HepG2 (cell line): ENCODE data around the gene PRKN. TPM values are rescaled to one million over a fixed set of nuclear protein-coding genes. Genes with fewer than 3 reads are reported as not detected.

Experiments
- ATAC-seq: fragments of 200-7000 bp; cut with Tn5 transposase; 3 replicates; pipeline ENCODE4 v1.9.1; 2020; ENCODE audit warnings: mild to moderate bottlenecking, moderate library complexity
- BruUV-seq: library from RNA; stranded (reverse); fragments of 400-500 nt; replicated peaks from 2 replicates; lab custom pipeline; 2021; lab: Mats Ljungman, UMichigan
- CTCF ChIA-PET: fragments of 300-600 bp; formaldehyde crosslinking; extraction: SDS; loops from one replicate; lab custom pipeline; 2021; ENCODE audit warnings: low total read pairs, inconsistent platforms, low intra/inter-chr PET ratio; lab: Yijun Ruan, JAX
- POLR2A ChIA-PET: fragments of 350-600 bp; sonication (Branson Sonifier 250); formaldehyde crosslinking; loops from one replicate; lab custom pipeline; 2020; ENCODE audit warnings: antibody characterized with exemption, inconsistent platforms; lab: Yijun Ruan, JAX
- DNase-seq: peaks from one replicate; pipeline ENCODE4 v3.0.0-alpha.2; 2015; ENCODE audit warnings: low spot score
- FAIRE-seq: peaks from 3 replicates; lab custom pipeline; 2011; peaks lifted over from hg19 to GRCh38; lab: Jason Lieb, UNC
- H2AFZ ChIP-seq: one replicate; pipeline ENCODE4 v1.6.1; 2011; ENCODE audit warnings: low read length, inconsistent platforms
- H3K27ac ChIP-seq: fragments of 300-600 bp; 3 replicates; pipeline ENCODE4 v1.8.0; 2011; ENCODE audit warnings: mixed run types, mild to moderate bottlenecking, mixed read lengths, low read length, inconsistent platforms; ENCODE audit not compliant: insufficient read depth; ENCODE audit errors: extremely low read length
- H3K27me3 ChIP-seq, 2 experiments: fragments of 200-600 bp in 1 of 2; 2 replicates in 1 of 2; 3 replicates in 1 of 2; pipeline versions ENCODE4 v1.6.0 to v1.8.0; 2011; ENCODE audit warnings: low read length in 2 of 2, mild to moderate bottlenecking in 2 of 2, moderate library complexity in 2 of 2, inconsistent platforms in 1 of 2; ENCODE audit not compliant: insufficient read depth in 2 of 2, control insufficient read depth in 1 of 2
- H3K36me3 ChIP-seq, 2 experiments: fragments of 200-600 bp in 1 of 2; replicated peaks in 1 of 2; 2 replicates in 1 of 2; 3 replicates in 1 of 2; pipeline versions ENCODE4 v1.5.1 to v1.8.0; 2011; ENCODE audit warnings: low read length in 2 of 2, inconsistent platforms in 1 of 2; ENCODE audit not compliant: insufficient read depth in 2 of 2, control insufficient read depth in 1 of 2
- H3K4me1 ChIP-seq: 2 replicates; pipeline ENCODE4 v1.5.1; 2012; ENCODE audit warnings: low read length, inconsistent platforms; ENCODE audit not compliant: insufficient read depth
- H3K4me2 ChIP-seq: 2 replicates; pipeline ENCODE4 v1.6.0; 2011; ENCODE audit warnings: low read depth, low read length, inconsistent platforms
- H3K4me3 ChIP-seq, 3 experiments: fragments of 200-600 bp in 1 of 3; sonication (generic), shearing (Covaris generic) in 1 of 3; replicated peaks in 1 of 3; 2 replicates each; pipeline ENCODE4 v1.5.1; 2011 to 2016; ENCODE audit warnings: low read length in 3 of 3, inconsistent platforms in 2 of 3, low read depth in 2 of 3, mild to moderate bottlenecking in 2 of 3, control low read depth in 1 of 3, mixed read lengths in 1 of 3; ENCODE audit not compliant: insufficient read depth in 1 of 3
- H3K79me2 ChIP-seq: one replicate; pipeline ENCODE4 v1.6.1; 2011; ENCODE audit warnings: low read length, inconsistent platforms; ENCODE audit not compliant: insufficient read depth
- H3K9ac ChIP-seq: 2 replicates; pipeline ENCODE4 v1.6.0; 2011; ENCODE audit warnings: mild to moderate bottlenecking, low read depth, low read length, inconsistent platforms; ENCODE audit not compliant: insufficient read depth
- H3K9me3 ChIP-seq: 2 replicates; pipeline ENCODE4 v1.5.1; 2012; ENCODE audit warnings: mild to moderate bottlenecking, low read length
- H4K20me1 ChIP-seq: 2 replicates; pipeline ENCODE4 v1.6.0; 2011; ENCODE audit warnings: inconsistent platforms, mild to moderate bottlenecking, low read length, moderate library complexity; ENCODE audit not compliant: insufficient read depth
- ARHGAP35 ChIP-seq: sonication (generic); formaldehyde crosslinking; IDR thresholded peaks from 2 replicates; pipeline ENCODE4 v1.9.0; 2022; ENCODE audit warnings: mild to moderate bottlenecking, inconsistent platforms, moderate library complexity, missing genetic modification reagents, borderline replicate concordance
- CENPT ChIP-seq: sonication (generic); formaldehyde crosslinking; IDR thresholded peaks from 2 replicates; pipeline ENCODE4 v1.8.0; 2022; ENCODE audit warnings: low read depth, mild to moderate bottlenecking, moderate library complexity, missing genetic modification reagents
- EZH2 ChIP-seq: conservative IDR thresholded peaks from 2 replicates; pipeline ENCODE4 v1.6.1; 2012; ENCODE audit warnings: mild to moderate bottlenecking, low read depth, low read length, moderate library complexity
- GZF1 ChIP-seq: sonication (generic); formaldehyde crosslinking; IDR thresholded peaks from 2 replicates; pipeline ENCODE4 v1.5.1; 2020; ENCODE audit warnings: mild to moderate bottlenecking, missing genetic modification reagents
- HMG20B ChIP-seq: conservative IDR thresholded peaks from 2 replicates; pipeline ENCODE4 v1.6.1; 2016; ENCODE audit warnings: missing genetic modification reagents, missing compliant biosample characterization
- IKZF1 ChIP-seq: fragments of 450-650 bp; IDR thresholded peaks from 2 replicates; pipeline ENCODE4 v1.7.1; 2016
- NFIB ChIP-seq: sonication (generic); formaldehyde crosslinking; IDR thresholded peaks from 2 replicates; pipeline ENCODE4 v1.9.0; 2021; ENCODE audit warnings: missing genetic modification reagents, mild to moderate bottlenecking, borderline replicate concordance
- NKX3-1 ChIP-seq: sonication (generic); formaldehyde crosslinking; IDR thresholded peaks from 2 replicates; pipeline ENCODE4 v1.5.0; 2020; ENCODE audit warnings: missing genetic modification reagents
- PCBP1 ChIP-seq: fragments of 200-400 bp; formaldehyde crosslinking; IDR thresholded peaks from 2 replicates; pipeline ENCODE4 v1.6.1; 2017; ENCODE audit warnings: mild to moderate bottlenecking, low read depth, low read length, borderline replicate concordance
- POGZ ChIP-seq: sonication (generic); formaldehyde crosslinking; IDR thresholded peaks from 2 replicates; pipeline ENCODE4 v1.4.0; 2020; ENCODE audit warnings: mild to moderate bottlenecking, missing genetic modification reagents
- RAD21 ChIP-seq: fragments of 450-650 bp; formaldehyde crosslinking; IDR thresholded peaks from 2 replicates; pipeline ENCODE4 v1.5.0; 2020; ENCODE audit warnings: mild to moderate bottlenecking
- RFX3 ChIP-seq: IDR thresholded peaks from 2 replicates; pipeline ENCODE4 v1.6.1; 2016; ENCODE audit warnings: missing biosample characterization, missing genetic modification reagents
- TGIF2 ChIP-seq: IDR thresholded peaks from 2 replicates; pipeline ENCODE4 v1.6.1; 2016; ENCODE audit warnings: control low read depth, missing compliant biosample characterization
- ZC3H13 ChIP-seq: sonication (generic); formaldehyde crosslinking; IDR thresholded peaks from 2 replicates; pipeline ENCODE4 v1.8.1; 2023; ENCODE audit warnings: mild to moderate bottlenecking, missing genetic modification reagents, moderate library complexity
- ZFP36 ChIP-seq: fragments of 150-350 bp; IDR thresholded peaks from 2 replicates; pipeline ENCODE4 v1.6.1; 2018; ENCODE audit warnings: borderline replicate concordance, low read length, low read depth; ENCODE audit not compliant: partially characterized antibody
- ZNF10 ChIP-seq: sonication (generic); formaldehyde crosslinking; IDR thresholded peaks from 2 replicates; pipeline ENCODE4 v1.4.0; 2020; ENCODE audit warnings: mild to moderate bottlenecking, low read depth, missing genetic modification reagents, borderline replicate concordance
- ZNF253 ChIP-seq: sonication (generic); formaldehyde crosslinking; IDR thresholded peaks from 2 replicates; pipeline ENCODE4 v1.8.0; 2022; ENCODE audit warnings: mild to moderate bottlenecking, missing genetic modification reagents, borderline replicate concordance
- WGBS: methylation state at CpG from one replicate; pipeline ENCODE4 v1.1.6; 2017; ENCODE audit warnings: low lambda C conversion rate; 5-methylcytosine and 5-hydroxymethylcytosine counted together
- in situ Hi-C: cut with HindIII; loops from 2 replicates; pipeline ENCODE4 v1.10.0; 2017; ENCODE audit warnings: low pct_unique_long_range_greater_than_20kb; ENCODE audit not compliant: extremely low pct_ligation_motif_present
- intact Hi-C: fragments of 100-400 bp; cut with micrococcal nuclease; formaldehyde crosslinking; loops from one replicate; pipeline ENCODE4 v1.10.0; 2022; ENCODE audit not compliant: unreplicated experiment
- polyA plus RNA-seq, 8 experiments: library from polyadenylated mRNA; depleted of rRNA in 3 of 8; stranded (reverse) in 7 of 8; unstranded in 1 of 8; fragments of >200 nt; fragmentation: Illumina TruSeq in 4 of 8; extraction: Trizol in 4 of 8; gene quantifications; 2 replicates each; pipeline versions ENCODE4 v1.2.1 to v1.2.3, GENCODE V29; 2011 to 2016; ENCODE audit warnings: low read depth in 4 of 8, missing spikeins in 1 of 8, mixed read lengths in 1 of 8; ENCODE audit not compliant: insufficient read depth in 1 of 8
- total RNA-seq, 5 experiments: library from RNA; depleted of rRNA; stranded (reverse); fragments of >200 nt; fragmentation: Illumina TruSeq; extraction: Trizol; gene quantifications; 2 replicates each; pipeline ENCODE4 v1.2.3, GENCODE V29; 2016; ENCODE audit warnings: low read depth in 1 of 5
- TF ChIP-seq, protein P1 (sequence below): sonication (generic); formaldehyde crosslinking; IDR thresholded peaks from 2 replicates; pipeline ENCODE4; 2020; ENCODE audit warnings: missing genetic modification reagents, mild to moderate bottlenecking, borderline replicate concordance
- TF ChIP-seq, protein P2 (sequence below): sonication (generic); formaldehyde crosslinking; IDR thresholded peaks from 2 replicates; pipeline ENCODE4 v1.4.0; 2020; ENCODE audit warnings: missing genetic modification reagents, borderline replicate concordance
- TF ChIP-seq, protein P3 (sequence below): sonication (generic); formaldehyde crosslinking; IDR thresholded peaks from 2 replicates; pipeline ENCODE4 v1.8.0; 2022; ENCODE audit warnings: missing genetic modification reagents, low read depth, mild to moderate bottlenecking, borderline replicate concordance
- TF ChIP-seq, protein P4 (sequence below): fragments of 450-650 bp; IDR thresholded peaks from 2 replicates; pipeline ENCODE4 v1.6.1; 2017

PRKN gene
- total and polyA plus RNA-seq, 2 of the 13 experiments (the other 11 are each of a cell fraction or from before 2014, with no cell fraction given), result 0.31 to 0.44 TPM

DNA sequence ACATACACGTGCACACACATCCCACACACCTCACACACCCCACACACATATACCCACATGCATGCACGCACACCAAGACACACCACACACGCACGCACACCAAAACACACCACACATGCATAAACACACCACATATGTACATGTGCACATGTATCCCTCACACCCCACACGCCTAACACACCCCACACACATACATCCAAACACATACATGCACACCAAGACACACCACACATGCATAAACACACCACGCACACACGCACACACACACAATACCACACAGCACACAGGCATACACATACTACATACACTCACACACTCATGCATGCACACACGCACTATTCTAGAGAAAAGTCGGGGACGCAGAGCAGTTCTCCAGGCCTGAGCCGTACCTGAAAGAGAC, 671.5 kb downstream of the PRKN start:
- no peak overlapping the region for H2AFZ ChIP-seq
- H3K79me2 ChIP-seq, result no peaks in the 10 kb centered on the region
- H3K4me2 ChIP-seq, result no peak overlapping the region
- DNase-seq, result no peak
- ChIA-PET POLR2A (no interaction called here), CTCF (no interaction called here)
- 84% methylated on average over 11 of the region's 11 CpGs for WGBS
- H3K4me1 ChIP-seq, result peaks cover 34% of the 10 kb centered on the region
- no peaks in the 10 kb centered on the region for H4K20me1 ChIP-seq
- H3K4me3 ChIP-seq, result no peak overlapping the region
- no peak overlapping the region for H3K9ac ChIP-seq
- no peak for ATAC-seq
- H3K36me3 ChIP-seq, result no peaks in the 10 kb centered on the region
- intact Hi-C loops, result loop anchor here (5.0 kb wide), 1 partner anchor 134 kb away; no protein-coding TSS in a partner anchor
- in situ Hi-C loops, result no loop called here
- FAIRE-seq, result peak; percentile 12
- no peaks in the 10 kb centered on the region; a peak in 1 of 5 replicates for H3K27me3 ChIP-seq
- no TSS peak for BruUV-seq
- no peak overlapping the region for H3K27ac ChIP-seq
- no peaks in the 10 kb centered on the region for H3K9me3 ChIP-seq
- TF ChIP-seq PCBP1, result no peak
- no peak for TF ChIP-seq ZFP36
- no peak for TF ChIP-seq NFIB
- no peak for TF ChIP-seq ZNF10 (CRISPR knock-in tag)
- no peak for TF ChIP-seq EZH2
- TF ChIP-seq NKX3-1 (CRISPR knock-in tag), result no peak
- no peak for TF ChIP-seq RAD21 (CRISPR knock-in tag)
- TF ChIP-seq, protein P1, sequence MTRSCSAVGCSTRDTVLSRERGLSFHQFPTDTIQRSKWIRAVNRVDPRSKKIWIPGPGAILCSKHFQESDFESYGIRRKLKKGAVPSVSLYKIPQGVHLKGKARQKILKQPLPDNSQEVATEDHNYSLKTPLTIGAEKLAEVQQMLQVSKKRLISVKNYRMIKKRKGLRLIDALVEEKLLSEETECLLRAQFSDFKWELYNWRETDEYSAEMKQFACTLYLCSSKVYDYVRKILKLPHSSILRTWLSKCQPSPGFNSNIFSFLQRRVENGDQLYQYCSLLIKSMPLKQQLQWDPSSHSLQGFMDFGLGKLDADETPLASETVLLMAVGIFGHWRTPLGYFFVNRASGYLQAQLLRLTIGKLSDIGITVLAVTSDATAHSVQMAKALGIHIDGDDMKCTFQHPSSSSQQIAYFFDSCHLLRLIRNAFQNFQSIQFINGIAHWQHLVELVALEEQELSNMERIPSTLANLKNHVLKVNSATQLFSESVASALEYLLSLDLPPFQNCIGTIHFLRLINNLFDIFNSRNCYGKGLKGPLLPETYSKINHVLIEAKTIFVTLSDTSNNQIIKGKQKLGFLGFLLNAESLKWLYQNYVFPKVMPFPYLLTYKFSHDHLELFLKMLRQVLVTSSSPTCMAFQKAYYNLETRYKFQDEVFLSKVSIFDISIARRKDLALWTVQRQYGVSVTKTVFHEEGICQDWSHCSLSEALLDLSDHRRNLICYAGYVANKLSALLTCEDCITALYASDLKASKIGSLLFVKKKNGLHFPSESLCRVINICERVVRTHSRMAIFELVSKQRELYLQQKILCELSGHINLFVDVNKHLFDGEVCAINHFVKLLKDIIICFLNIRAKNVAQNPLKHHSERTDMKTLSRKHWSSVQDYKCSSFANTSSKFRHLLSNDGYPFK (CRISPR knock-in tag), result no peak
- no peak for TF ChIP-seq GZF1 (CRISPR knock-in tag)
- TF ChIP-seq, protein P2, sequence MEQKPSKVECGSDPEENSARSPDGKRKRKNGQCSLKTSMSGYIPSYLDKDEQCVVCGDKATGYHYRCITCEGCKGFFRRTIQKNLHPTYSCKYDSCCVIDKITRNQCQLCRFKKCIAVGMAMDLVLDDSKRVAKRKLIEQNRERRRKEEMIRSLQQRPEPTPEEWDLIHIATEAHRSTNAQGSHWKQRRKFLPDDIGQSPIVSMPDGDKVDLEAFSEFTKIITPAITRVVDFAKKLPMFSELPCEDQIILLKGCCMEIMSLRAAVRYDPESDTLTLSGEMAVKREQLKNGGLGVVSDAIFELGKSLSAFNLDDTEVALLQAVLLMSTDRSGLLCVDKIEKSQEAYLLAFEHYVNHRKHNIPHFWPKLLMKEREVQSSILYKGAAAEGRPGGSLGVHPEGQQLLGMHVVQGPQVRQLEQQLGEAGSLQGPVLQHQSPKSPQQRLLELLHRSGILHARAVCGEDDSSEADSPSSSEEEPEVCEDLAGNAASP (CRISPR knock-in tag), result no peak
- TF ChIP-seq ARHGAP35 (CRISPR knock-in tag), result no peak
- no peak for TF ChIP-seq ZNF253
- TF ChIP-seq, protein P3, sequence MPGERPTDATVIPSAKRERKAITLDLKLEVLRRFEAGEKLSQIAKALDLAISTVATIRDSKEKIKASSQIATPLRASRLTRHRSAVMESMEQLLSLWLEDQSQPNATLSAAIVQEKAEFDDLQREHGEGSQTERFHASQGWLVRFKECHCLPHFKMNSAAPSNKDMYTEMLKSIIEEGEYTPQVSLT (CRISPR knock-in tag), result no peak
- TF ChIP-seq ZC3H13 (CRISPR knock-in tag), result no peak
- TF ChIP-seq POGZ (CRISPR knock-in tag), result no peak
- TF ChIP-seq, protein P4, sequence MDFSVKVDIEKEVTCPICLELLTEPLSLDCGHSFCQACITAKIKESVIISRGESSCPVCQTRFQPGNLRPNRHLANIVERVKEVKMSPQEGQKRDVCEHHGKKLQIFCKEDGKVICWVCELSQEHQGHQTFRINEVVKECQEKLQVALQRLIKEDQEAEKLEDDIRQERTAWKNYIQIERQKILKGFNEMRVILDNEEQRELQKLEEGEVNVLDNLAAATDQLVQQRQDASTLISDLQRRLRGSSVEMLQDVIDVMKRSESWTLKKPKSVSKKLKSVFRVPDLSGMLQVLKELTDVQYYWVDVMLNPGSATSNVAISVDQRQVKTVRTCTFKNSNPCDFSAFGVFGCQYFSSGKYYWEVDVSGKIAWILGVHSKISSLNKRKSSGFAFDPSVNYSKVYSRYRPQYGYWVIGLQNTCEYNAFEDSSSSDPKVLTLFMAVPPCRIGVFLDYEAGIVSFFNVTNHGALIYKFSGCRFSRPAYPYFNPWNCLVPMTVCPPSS, result 0 out of 2 replicates have a peak, but pooled peaks have one; percentile 58
- no peak for TF ChIP-seq TGIF2 (CRISPR knock-in tag)
- no peak for TF ChIP-seq RFX3 (CRISPR knock-in tag)
- TF ChIP-seq CENPT, result no peak
- 0 out of 2 replicates have a peak, but pooled peaks have one; percentile 75 for TF ChIP-seq IKZF1
- TF ChIP-seq HMG20B (CRISPR knock-in tag), result no peak
